Spleen (tissue), 7 donors: Measurements from ENCODE around the gene GPR78.

Source experiments
- POLR2A ChIP-seq, 3 donors: fragments of 450-650 bp; IDR thresholded peaks; one replicate each; pipeline ENCODE4 v1.5.1; 2017; ENCODE audit warnings: antibody characterized with exemption in 3 of 3, mild to moderate bottlenecking in 1 of 3
- POLR2AphosphoS5 ChIP-seq, 3 donors: sonication (generic); formaldehyde crosslinking; IDR thresholded peaks; one replicate each; pipeline ENCODE4 v1.5.1; 2017; ENCODE audit warnings: antibody characterized with exemption in 3 of 3
- TF ChIP-seq, protein P1 (sequence below), 11 experiments: fragments of 200-600 bp in 7 of 11; fragments of 450-650 bp in 4 of 11; sonication (generic) in 4 of 11; IDR thresholded peaks in 8 of 11; conservative IDR thresholded peaks in 3 of 11; 1 replicate in 7 of 11; 2 replicates in 4 of 11; pipeline versions ENCODE4 v1.4.0 to v1.8.0; 2016 to 2021; ENCODE audit warnings: antibody characterized with exemption in 11 of 11, inconsistent platforms in 4 of 11, mild to moderate bottlenecking in 1 of 11
- donor health status: DM: no; HTN: no; CAD: no; lungs with moderate emphysema.
- donor health status: DM: no; HTN: no; CAD: no.
- donor health status: DM: no; HTN: no; CAD: no.

DNA sequence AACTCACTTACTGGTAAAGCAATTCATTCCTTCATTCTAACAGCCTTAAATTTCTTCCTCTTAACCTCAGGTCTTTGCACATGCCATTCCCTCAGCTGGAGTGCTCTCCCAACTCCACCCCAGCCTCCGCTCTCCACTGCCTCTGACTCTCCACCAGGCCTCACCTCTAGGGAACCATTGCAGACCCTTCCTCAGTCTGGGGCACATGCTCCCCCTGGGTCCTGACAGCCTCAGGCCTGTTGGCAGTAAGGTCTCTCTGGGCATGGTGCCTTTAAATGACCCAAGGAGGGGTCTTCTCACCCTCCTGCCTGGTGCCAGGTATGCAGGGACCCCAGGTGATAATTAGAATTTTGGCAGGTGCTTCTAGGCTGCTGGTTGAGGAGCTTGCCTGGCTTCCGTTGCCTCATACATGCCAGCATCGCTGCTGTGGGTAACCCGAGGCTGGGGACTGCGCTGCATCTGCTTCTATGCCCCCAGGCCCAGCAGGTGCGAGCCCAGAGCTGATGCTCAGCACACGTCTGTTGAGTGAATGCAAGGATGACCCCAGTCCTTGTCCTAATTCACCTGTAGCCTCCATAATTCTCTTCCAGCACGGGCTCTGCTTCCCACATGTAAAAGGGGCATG is 27.5 kb upstream of the GPR78 start:
- no peak for TF ChIP-seq POLR2AphosphoS5 (IDR thresholded peaks at IDR 0.05)
- no peak for TF ChIP-seq POLR2A (IDR thresholded peaks at IDR 0.05)
- TF ChIP-seq, protein P1, sequence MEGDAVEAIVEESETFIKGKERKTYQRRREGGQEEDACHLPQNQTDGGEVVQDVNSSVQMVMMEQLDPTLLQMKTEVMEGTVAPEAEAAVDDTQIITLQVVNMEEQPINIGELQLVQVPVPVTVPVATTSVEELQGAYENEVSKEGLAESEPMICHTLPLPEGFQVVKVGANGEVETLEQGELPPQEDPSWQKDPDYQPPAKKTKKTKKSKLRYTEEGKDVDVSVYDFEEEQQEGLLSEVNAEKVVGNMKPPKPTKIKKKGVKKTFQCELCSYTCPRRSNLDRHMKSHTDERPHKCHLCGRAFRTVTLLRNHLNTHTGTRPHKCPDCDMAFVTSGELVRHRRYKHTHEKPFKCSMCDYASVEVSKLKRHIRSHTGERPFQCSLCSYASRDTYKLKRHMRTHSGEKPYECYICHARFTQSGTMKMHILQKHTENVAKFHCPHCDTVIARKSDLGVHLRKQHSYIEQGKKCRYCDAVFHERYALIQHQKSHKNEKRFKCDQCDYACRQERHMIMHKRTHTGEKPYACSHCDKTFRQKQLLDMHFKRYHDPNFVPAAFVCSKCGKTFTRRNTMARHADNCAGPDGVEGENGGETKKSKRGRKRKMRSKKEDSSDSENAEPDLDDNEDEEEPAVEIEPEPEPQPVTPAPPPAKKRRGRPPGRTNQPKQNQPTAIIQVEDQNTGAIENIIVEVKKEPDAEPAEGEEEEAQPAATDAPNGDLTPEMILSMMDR (IDR thresholded peaks at IDR 0.05 in 8 of 11, conservative IDR thresholded peaks at IDR 0.05 in 3 of 11) = no peak
